GM18909 (cell line): ENCODE data around the gene GNAL.
A peak's percentile ranks its signal among the peaks of the same experiment; 100 is the strongest.
"Not testable (repeated sequence)": the region's sequence is repeated elsewhere in the genome, so short reads cannot be mapped to it uniquely, and the experiment has no call there.

Source experiments
- ATAC-seq: cut with Tn5 transposase; IDR thresholded peaks from one replicate; pipeline ENCODE4 v1.9.1; 2021; ENCODE audit warnings: mild to moderate bottlenecking; ENCODE audit not compliant: unreplicated experiment, poor library complexity

GNAL gene

GRCh38 chr18:11688972-11689668, at the start of gene GNAL:
TSS of gene GNAL (plus strand) at chr18:11689264. CDS start at chr18:11689564, 300 bp downstream.
- ATAC-seq, result peak; percentile 76

DNA sequence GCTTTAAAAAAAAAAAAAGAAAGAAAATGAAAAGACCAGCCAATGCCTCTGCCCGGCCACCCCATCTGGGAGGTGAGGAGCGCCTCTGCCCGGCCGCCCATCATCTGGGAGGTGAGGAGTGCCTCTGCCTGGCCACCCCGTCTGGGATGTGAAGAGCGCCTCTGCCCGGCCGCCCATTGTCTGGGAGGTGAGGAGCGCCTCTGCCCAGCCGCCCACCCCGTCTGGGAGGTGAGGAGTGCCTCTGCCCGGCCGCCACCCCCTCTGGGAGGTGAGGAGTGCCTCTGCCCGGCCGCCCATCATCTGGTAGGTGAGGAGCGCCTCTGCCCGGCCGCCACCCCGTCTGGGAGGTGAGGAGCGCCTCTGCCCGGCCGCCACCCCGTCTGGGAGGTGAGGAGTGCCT, 41.8 kb upstream of the GNAL start:
- ATAC-seq, result not testable (repeated sequence)

GRCh38 chr18:11647804-11648203, 41.3 kb upstream of the GNAL start:
- ATAC-seq, result not testable (repeated sequence)

GRCh38 chr18:11649839-11650238, 39.2 kb upstream of the GNAL start:
- no peak for ATAC-seq

GRCh38 chr18:11651899-11652298, 37.2 kb upstream of the GNAL start:
- ATAC-seq, result no peak

DNA sequence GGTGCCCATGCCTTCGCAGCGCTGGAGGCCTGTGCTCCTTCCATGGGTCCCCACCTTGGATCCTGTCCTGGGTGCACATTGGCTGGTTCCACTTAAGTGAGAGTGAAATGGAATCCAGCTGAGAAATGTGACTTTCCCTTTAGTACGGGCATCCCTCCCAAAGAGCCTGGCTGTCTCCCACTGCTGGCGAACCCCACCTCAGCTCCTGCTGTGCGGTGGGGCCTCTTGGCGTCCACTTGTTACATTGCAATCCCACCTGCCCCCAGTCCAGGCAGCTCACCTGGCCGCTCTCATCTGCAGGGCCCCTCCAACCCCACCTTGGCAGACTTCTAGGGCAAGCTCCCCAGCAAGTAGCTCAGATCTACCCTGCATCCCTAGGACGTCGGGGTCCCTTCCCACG, 35.5 kb upstream of the GNAL start:
- no peak for ATAC-seq

GRCh38 chr18:11654736-11655605, 34.1 kb upstream of the GNAL start:
- no peak for ATAC-seq

DNA sequence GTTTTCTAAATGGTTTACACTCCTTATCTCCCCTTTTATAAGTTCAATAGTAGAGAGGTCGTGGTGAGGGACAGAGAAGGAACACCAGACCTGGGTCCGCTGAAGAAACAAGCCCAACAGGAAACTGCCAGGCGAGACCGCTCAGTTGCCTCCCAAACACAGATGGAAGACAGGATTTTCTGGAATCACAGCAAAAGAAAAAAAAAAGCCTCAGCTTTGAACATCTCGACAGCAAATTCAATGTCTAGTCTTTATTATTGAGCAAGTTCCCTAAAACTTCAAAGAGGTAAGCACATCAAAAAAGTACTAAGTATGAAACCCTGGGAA, 33.5 kb upstream of the GNAL start:
- no peak for ATAC-seq

DNA sequence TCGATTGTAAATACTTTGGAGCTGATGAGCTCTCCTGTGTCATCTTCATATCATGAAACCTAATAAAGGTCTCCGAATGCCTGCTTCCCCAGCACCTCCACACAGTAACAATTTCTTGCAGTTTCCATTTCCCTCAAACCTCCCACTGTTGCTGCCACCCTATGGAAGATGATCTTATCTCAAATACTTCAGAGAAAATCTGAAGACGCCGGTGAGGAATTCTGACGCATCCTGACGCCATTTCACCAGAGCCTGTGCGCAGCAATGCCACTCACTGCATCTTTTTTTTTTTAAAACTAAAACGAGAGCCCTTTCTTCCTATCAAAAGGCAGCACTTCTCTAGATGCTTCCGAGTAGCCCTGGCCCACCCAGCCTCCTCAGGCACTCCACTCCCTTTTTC, 31.9 kb upstream of the GNAL start:
- no peak for ATAC-seq

DNA sequence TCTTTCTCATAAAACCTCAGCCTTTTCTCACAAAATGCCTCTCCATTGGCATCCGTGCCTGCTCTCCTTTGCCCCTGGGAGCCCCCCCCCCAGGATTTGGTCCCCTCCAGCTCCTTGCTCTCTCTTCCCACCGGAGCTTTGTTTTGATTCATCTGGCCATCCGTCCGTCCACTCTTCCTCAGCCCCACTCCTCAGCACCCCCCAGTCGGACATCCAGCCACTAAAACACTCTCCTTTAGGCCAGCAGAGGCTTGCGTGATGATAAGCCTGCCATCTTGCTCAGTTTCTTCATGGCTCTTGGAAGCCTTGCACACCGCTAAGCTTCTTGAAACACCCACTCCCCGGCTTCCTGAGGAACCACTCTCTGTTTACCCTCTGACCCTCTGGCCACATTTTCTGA, 31.5 kb upstream of the GNAL start:
- ATAC-seq, result no peak

DNA sequence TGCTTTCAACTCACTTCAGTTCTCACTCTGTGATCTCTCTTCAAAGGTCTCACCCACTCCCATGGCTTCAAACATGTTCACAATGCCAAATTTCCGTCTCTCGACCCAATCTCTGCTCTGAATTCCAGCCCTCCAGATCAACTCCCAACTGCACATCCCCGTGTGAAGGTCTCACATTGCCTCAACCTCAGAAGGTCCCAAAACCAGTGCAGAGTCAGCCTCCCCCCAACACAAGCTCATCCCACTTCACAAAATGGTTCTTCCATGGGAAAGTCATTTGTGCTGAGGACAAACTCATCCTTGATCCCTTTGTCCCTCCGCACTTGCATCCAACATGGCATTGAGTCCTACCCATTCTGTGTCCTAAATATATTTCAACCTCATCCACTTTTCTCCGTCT, 31.0 kb upstream of the GNAL start:
- no peak for ATAC-seq

DNA sequence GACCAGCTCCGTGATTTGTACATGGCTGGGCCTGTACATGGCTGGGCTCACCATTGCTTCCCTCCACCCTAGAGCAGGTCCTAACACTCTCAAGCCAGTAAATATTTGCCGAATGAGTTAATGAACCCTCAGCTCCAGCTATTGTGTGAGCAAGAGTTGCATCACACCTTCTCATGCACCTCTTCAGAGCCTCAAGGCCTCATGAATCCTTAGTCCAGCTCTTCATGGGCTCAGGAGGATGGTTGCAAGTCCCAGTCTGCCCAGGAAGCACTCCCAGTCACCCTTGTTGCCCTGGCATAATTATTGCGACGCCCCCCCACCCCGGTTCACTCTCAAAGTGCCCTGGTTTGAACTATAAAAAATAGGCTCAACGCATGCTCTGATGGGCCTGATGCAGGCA, 30.1 kb upstream of the GNAL start:
- no peak for ATAC-seq

DNA sequence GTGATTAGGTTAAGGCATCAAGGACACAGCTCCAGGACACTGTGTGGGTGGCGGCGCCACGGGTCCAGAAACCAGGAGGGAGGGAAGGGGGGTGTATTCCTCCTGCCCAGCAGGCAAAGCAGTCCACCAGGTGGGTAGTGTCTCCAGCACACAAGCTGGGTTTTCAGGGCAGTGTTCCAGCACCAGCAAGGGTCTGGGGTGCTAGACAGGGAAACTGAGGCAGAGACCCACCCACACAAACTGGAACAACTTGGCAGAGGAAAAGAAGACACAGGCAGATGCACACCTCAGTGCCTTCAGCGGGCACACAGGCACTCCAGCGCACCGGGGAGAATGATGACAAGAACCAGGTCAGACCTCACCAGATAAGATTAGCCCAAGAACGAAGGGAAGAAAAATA, 28.4 kb upstream of the GNAL start:
- no peak for ATAC-seq

DNA sequence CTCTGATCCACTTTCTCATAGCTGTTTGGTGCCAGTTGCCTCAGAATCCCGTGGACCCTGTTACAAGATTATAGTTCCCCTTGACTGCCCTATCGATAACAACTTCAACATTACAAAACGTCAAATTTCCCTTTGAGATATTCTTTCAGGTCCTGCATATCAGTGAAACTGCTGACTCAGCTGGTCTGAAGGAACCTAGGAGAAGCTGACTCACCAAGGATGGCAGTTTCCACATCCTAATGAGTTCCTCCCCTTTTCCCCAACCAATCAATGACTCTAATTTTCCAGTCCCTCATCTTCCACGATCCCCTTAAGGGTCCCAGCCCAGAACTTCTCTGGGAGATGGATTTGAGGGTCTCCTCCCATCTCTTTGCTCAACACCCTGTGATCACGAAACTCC, 27.6 kb upstream of the GNAL start:
- no peak for ATAC-seq

DNA sequence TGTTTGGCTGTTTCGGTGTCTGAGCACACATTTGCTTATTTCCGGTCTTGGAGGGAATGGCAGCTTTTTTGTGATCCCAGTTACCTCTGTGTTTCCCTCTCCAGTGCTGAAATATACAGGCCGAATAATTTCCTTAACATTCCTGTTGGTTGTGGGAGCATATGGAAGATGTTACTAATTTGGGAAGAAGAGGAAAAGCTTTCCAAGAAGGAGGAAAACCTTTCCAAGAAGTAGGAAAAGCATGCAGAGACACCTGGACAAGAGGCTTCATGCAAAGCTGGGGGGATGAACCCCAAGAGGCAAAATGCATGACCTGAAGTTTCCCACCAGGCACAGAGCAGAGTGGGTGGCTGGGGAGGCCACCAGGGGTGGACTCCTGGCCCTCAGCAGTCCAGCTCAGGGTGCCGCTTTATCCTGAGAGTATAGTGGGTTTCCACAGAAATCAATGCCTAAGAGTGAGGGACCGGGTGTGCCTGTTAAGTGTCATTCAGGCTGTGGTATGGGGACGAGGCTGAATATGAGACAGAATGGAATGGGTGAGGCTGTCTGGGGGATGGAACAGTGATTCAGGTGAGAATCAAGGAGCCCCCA, 25.5 kb upstream of the GNAL start:
- no peak for ATAC-seq

DNA sequence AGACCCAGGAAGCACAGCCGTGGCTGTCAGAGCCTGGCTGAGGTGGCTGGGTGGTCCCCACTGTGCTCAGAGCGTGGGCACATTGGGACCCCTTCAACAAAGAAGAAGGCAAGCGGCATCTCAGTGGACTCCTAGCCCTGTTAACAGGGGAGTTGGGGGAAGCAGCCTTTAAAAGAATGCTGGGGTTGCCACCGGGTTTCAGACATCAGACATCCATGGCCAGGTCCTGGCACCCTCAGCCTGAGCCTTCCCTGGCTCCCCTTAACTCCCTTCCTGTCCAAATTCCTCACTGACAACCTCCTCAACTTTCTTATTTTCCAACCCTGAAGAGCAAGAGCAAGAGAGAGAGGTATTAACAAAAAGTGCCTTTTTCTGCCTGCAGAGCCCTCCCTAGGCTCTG, 24.8 kb upstream of the GNAL start:
- no peak for ATAC-seq

GRCh38 chr18:11665146-11665545, 23.9 kb upstream of the GNAL start:
- no peak for ATAC-seq

- no peak for ATAC-seq
Measured at GRCh38 chr18:11665587-11665986, 23.5 kb upstream of the GNAL start.

DNA sequence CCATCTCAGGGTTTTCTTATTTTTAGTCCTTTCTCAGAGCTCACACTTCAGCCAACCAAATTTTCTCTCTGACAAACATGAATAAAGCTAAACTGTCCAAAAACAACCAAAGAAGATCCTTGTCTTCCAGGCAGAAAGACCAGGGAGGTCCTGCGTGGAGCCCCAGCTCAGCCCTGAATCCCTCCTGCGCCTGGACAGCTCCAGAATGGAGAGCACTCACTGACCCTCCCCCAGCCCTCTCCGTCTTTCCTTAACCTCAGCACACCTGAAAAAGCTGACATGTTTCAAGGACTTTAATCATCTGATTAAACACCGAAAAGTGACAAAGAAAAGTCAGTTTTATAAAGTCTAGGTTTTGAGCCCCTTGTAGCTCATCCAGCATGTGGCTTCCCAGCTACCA, 22.9 kb upstream of the GNAL start:
- ATAC-seq, result no peak

- no peak for ATAC-seq
Measured at GRCh38 chr18:11666831-11667230, 22.2 kb upstream of the GNAL start.

GRCh38 chr18:11667578-11667977, 21.5 kb upstream of the GNAL start:
- ATAC-seq, result no peak
